Esophagus squamous epithelium (tissue), 4 donors: ENCODE measurements around the gene MEPCE.
"Not testable (repeated sequence)": the region's sequence is repeated elsewhere in the genome, so short reads cannot be mapped to it uniquely, and the experiment has no call there.

Experiments used
- POLR2A ChIP-seq, 4 donors: fragments of 450-650 bp; IDR thresholded peaks; one replicate each; pipeline ENCODE4 v1.6.1; 2017; ENCODE audit warnings: antibody characterized with exemption in 4 of 4, mild to moderate bottlenecking in 4 of 4, moderate library complexity in 3 of 4
- TF ChIP-seq, protein P1 (sequence below), 6 experiments: fragments of 450-650 bp in 4 of 6; fragments of 200-600 bp in 2 of 6; sonication (generic) in 2 of 6; IDR thresholded peaks; one replicate each; pipeline ENCODE4 v1.5.1; 2016 to 2019; ENCODE audit warnings: antibody characterized with exemption in 6 of 6, mild to moderate bottlenecking in 4 of 6, moderate library complexity in 4 of 6

DNA sequence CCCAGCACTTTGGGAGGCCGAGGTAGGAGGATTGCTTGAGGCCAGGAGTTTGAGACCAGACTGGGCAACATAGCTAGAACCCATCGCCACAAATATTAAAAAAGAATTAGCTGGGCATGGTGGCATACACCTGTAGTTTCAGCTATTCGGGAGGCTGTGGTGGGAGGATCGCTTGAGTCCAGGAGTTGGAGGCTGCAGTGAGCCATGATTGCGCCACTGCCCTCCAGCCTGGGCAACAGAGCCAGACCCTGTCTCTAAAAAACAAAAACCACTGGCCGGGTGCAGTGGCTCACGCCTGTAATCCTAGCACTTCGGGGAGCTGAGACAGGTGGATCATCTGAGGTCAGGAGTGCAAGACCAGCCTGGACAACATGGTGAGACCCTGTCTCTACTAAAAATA, 24.2 kb downstream of the MEPCE start:
- not testable (repeated sequence) for TF ChIP-seq POLR2A (IDR thresholded peaks at IDR 0.05)
- TF ChIP-seq, protein P1, sequence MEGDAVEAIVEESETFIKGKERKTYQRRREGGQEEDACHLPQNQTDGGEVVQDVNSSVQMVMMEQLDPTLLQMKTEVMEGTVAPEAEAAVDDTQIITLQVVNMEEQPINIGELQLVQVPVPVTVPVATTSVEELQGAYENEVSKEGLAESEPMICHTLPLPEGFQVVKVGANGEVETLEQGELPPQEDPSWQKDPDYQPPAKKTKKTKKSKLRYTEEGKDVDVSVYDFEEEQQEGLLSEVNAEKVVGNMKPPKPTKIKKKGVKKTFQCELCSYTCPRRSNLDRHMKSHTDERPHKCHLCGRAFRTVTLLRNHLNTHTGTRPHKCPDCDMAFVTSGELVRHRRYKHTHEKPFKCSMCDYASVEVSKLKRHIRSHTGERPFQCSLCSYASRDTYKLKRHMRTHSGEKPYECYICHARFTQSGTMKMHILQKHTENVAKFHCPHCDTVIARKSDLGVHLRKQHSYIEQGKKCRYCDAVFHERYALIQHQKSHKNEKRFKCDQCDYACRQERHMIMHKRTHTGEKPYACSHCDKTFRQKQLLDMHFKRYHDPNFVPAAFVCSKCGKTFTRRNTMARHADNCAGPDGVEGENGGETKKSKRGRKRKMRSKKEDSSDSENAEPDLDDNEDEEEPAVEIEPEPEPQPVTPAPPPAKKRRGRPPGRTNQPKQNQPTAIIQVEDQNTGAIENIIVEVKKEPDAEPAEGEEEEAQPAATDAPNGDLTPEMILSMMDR (IDR thresholded peaks at IDR 0.05): not testable (repeated sequence)
